Measurements from ENCODE around the gene ANKRD35. TPM values are rescaled to one million over a fixed set of nuclear protein-coding genes. Genes with fewer than 3 reads are reported as not detected.
"Not testable (repeated sequence)": the region's sequence is repeated elsewhere in the genome, so short reads cannot be mapped to it uniquely, and the experiment has no call there.

The ANKRD35 gene, protein sequence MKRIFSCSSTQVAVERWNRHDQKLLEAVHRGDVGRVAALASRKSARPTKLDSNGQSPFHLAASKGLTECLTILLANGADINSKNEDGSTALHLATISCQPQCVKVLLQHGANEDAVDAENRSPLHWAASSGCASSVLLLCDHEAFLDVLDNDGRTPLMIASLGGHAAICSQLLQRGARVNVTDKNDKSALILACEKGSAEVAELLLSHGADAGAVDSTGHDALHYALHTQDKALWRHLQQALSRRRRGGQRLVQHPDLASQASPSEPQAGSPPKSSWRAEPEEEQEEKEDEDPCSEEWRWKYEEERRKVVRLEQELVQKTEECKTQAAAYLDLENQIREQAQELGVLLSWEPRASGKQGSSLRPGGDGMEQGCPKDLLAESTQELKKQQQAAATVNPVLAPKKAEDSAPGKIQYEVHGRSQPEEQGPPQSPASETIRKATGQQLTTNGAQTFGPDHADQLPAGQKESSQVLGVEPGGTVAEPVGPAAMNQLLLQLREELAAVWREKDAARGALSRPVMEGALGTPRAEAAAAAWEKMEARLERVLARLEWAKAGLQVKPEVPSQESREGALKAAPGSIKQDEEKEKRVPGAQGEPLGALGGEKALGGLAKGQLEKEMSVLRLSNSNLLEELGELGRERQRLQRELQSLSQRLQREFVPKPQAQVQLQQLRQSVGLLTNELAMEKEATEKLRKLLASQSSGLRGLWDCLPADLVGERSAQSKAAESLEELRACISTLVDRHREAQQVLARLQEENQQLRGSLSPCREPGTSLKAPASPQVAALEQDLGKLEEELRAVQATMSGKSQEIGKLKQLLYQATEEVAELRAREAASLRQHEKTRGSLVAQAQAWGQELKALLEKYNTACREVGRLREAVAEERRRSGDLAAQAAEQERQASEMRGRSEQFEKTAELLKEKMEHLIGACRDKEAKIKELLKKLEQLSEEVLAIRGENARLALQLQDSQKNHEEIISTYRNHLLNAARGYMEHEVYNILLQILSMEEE
- not detected in 2 replicates for total RNA-seq (2014; rRNA removed; shearing (Covaris generic))

DNA sequence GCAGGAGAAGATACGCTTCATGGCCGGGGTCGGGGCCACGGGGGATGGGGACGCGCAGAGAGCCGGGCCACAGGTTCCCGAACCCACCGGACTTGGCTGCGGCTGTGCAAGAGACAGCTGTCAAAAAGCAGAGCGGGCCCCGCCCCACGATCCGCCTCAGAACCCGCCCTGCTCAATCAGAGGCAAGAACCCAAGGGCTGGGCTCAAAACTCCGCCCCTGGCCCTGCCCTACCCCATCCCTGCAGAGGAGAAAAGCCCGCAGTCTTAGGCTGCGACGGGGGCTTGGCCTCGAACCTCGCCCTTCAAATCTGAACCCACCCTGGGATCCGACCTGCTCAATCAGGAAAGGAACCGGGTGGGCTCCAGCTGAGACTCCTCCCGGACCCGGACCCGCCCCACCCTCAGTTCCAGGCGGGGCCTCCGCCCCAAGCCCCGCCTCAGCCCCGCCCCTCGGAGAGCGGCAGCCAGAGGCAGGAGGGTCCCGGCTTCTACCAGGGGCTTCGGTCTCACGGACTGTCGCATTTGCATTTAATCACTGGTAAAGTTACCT, at the start of gene ANKRD35:
TSS of gene ANKRD35 (minus strand) at position 129 of the 550 bp plus-strand sequence. CDS start at position 21, 108 bp downstream.
- DNase-seq (ENCODE audit: low spot score), result peak; percentile 76

DNA sequence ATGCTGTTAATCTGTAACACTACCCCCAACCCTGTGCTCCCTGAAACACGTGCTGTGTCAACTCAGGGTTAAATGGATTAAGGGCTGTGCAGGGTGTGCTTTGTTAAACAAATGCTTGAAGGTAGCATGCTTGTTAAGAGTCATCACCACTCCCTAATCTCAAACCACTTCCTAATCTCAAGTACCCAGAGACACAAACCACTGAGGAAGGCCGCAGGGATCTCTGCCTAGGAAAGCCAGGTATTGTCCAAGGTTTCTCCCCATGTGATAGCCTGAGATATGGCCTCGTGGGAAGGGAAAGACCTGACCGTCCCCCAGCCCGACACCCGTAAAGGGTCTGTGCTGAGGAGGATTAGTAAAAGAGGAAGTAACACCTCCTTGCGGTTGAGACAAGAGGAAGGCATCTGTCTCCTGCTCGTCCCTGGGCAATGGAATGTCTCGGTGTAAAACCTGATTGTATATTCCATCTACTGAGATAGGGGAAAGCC, 46.9 kb upstream of the ANKRD35 start:
- not testable (repeated sequence) for DNase-seq (ENCODE audit: low spot score)

DNA sequence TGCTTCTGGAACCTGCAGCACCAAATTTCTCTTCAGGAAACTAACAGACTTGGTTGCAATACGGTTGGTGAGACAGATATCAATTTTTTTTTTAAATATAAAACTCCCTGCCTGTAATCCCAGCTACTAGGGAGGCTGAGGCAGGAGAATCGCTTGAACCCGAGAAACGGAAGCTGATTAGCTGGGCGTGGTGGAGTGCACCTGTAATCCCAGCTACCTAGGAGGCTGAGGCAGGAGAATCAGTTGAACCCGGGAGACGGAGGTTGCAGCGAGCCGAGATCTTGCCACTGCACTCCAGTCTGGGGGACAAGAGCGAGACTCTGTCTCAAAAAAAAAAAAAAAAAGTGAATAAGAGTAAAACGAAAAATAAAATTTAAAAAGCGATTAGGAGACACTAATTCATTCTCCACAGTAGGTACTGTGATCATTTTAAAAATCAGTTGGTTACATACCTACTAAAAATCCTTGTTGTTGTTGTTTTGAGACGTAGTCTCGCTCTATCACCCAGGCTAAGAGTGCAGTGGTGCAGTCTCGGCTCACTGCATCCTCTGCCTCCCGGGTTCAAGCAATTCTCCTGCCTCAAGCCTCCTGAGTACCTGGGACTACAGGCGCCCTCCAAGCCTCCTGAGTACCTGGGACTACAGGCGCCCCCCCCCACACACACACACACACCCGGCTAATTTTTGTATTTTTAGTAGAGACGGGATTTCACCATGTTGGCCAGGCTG, 42.4 kb upstream of the ANKRD35 start:
- DNase-seq (ENCODE audit: low spot score), result peak; percentile 14

DNA sequence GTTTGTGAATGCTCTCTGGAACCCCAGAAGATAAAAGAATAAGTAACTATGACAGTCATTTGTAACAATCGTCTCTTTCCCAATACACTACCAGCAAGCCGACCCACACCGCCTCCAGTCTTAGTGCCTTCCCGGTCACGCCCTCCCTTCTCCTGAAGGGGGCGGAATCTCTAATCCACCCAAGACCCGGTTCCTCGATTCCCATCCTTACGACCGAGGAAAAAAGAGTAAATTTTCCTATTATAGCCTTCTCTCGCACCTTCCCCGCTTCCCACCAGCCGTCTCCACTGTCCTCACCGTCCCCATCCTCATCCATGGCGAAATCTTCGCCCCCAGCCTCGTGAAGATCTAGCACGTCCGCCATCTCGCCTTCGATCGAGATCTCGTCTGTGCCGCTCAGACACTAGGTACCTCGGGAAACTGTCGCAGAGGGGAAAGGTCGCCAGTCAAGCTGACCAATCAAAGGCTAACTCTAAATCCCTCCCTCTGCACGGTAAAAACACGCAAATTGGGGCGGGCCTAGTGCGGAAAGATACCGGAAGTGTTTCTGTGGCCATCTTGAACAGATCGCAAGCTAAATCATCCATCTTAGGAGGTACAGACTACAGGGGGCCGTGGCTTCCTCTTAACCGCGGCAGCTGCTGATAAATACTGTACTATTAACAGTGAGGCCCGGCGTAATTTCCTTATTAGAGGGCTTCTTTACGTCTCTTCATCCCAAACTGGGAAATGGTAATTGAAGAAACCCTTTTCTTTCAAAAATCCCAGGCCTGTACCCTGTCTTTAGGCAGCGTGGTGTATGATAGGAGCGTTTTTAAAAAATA, 41.6 kb upstream of the ANKRD35 start, which contains the start of gene RBM8A:
TSS of gene RBM8A (minus strand) at position 422 of the 824 bp plus-strand sequence. CDS start at position 364, 58 bp downstream.
- DNase-seq (ENCODE audit: low spot score), result peak; percentile 100

DNA sequence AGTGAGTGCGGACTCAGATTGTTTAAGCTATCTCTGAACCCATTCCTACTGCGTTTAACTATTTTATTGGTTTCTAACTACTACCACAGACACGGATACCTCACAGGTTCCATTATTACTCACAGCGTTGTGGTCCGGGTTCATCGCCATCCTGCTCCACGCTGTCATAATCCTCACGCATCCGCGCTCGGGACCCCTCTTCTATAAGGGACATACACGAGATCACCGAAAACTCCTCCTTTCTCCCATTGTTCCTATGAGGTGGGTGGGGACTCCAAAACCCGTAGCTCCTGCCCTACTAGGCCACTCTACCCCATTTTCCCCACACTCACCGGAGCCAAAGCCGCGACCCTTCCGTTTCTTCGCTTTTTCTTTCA, 41.0 kb upstream of the ANKRD35 start:
- no peak for DNase-seq (ENCODE audit: low spot score)

DNA sequence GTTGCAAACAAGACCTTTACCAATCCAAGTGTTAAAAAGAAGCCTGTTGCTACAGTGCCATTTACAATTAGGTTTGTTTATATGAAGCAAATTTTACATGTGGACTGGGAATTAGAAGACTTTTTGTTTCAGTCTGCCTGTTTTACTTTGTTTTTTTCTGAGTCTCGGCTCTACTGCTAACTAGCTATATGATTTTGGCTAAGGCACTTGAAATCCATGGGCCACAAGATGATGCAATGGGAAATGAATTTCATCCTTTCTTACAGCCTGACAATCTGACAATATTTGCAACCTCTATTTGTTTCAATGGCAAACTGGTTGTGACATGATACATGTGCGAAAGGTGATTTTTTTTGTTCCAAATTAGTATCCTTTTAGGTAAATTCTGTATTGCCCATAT, 36.6 kb upstream of the ANKRD35 start:
- DNase-seq (ENCODE audit: low spot score), result no peak

DNA sequence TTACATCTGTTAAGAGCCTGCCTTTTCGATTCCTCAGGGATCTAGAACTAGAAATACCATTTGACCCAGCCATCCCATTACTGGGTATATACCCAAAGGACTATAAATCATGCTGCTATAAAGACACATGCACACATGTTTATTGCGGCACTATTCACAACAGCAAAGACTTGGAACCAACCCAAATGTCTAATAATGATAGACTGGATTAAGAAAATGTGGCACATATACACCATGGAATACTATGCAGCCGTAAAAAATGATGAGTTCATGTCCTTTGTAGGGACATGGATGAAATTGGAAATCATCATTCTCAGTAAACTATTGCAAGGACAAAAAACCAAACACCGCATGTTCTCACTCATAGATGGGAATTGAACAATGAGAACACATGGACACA, 34.6 kb upstream of the ANKRD35 start:
- DNase-seq (ENCODE audit: low spot score), result not testable (repeated sequence)

DNA sequence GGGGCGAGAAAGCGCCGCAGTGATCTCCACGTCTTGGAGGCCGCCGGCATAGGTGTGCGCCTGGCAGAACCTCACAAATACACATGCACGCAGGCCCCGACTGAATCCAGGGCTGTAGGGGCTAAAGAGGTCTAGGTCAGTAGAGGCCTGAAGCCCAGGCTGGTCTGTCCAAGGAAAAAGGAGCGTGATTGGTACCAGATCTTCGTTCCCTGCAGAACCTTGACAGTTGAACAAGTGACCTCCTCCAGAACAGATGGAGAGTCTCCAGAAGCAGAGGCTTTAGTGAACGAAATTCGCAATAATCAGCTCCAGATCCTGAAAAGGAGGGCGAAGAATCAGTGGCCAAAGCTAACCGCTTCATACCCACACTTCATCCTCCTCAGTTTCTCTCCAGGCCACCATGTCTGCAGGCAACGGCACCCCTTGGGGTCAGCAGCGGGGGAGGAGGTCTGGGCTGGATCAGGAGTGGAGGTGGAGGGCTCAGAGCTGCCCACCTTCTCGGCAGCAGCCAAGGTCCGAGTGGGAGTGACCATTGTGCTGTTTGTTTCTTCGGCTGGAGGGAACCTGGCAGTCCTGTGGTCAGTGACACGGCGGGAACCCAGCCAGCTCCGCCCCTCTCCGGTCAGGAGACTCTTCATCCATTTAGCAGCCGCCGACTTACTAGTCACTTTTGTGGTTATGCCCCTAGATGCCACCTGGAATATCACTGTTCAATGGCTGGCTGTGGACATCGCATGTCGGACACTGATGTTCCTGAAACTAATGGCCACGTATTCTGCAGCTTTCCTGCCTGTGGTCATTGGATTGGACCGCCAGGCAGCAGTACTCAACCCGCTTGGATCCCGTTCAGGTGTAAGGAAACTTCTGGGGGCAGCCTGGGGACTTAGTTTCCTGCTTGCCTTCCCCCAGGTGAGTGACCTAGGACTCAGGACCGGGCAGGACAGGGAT, 33.6 kb upstream of the ANKRD35 start:
- peak; percentile 90 for DNase-seq (ENCODE audit: low spot score)

DNA sequence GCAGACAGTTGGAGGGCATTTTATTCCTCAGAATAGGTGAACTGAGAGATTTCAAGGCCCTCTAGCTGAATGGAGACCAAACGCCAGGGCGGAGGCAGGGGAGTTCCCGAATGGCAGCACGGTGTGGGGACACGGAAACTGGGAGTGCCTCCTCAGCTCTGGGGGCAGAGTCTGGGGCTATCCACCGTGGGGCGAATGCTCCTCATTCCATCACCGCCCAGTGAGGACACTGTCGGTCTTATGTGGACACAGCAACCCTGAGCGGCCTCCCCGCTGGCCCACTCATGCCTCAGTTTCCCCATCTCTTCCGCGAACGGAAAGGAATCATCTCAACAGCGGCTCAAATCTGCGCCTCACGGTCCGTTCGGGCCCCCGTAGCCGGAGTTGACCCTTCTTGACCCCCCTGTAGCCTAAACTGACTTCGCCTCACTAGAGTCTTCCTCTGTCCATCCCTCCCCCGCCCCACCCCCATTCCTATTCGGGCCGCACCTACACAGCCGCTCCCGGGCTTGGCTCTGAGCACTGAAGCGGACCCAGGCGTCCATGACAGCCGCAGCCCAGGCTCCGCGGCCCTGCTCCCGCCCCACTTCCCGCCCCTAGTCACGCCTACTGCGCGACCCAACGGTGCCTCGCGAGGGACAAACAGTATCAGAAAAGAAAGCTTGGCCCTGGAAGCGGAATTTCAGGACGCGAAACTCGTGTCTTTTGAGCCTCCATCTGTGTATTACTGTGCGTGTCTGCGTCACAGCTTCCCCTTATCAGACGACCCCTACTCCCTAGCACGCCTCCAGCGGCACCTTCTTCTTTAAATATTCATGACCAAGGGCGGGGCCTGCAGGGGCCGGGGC, 32.7 kb upstream of the ANKRD35 start, which contains the start of gene PEX11B:
TSS of gene PEX11B (minus strand) at position 574 of the 848 bp plus-strand sequence. CDS start at position 545, 29 bp downstream.
- DNase-seq (ENCODE audit: low spot score), result peak; percentile 81

DNA sequence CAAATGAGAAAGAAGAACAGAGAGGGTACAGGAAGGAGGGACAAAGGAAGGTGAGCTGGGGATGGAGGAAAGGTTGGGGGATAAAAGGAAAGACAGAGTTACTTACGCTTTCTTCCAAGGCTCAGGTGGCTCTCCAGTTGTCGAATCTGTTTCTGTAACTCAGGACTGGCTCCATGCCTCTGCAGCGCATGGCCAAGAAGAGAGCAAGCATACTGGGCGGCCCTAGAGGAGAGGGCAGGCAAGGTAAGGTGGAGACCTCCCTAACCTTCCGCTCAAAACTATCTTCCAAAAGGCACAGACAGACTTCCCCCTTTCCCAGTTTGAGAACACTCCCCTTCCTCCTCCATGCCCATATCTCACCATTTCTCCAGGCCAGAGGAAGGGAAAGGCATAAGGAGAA, 31.9 kb upstream of the ANKRD35 start:
- DNase-seq (ENCODE audit: low spot score), result no peak

DNA sequence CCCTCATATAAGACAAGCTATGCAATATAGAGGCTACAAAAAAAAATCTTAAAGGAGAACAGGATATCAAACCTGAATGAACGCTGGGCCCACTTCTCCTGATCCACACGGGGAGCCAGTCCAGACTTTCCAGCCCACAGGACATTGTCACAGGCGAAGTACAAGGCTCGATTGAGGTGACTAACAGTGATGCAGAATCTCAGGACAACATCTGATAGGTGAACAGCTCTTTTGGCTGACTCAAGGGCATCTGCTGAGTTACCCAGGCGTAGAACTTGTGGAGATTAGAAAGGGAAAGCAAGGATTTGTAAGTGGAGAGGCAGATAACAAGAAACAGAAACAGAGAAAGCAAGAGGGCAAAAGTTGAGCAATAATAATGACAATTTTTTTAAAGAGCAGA, 31.1 kb upstream of the ANKRD35 start:
- no peak for DNase-seq (ENCODE audit: low spot score)

DNA sequence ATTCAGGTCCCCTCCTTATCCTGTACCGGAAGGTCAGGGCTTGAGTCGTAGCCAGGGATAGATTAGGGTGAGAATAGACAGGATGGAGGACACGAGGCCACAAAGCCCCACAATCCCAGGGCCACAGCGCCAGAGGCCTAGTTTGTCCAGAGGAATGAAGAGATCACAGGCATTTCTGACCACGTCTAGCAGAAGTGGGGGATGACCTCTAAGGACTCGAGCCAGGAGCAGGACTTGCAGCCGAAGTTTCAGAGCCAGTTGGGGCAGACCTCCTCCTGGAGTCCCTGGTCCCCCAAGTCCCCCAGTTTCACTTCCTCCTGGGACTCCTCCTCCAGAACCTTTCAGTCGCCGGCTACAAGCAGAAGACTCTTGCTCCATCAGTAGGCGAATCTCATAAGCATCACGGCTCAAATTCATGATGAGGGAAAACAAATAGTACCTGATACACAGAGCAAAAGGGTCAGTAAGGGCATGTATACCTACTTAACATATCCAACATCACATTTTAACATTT, 26.5 kb upstream of the ANKRD35 start:
- DNase-seq (ENCODE audit: low spot score), result no peak

DNA sequence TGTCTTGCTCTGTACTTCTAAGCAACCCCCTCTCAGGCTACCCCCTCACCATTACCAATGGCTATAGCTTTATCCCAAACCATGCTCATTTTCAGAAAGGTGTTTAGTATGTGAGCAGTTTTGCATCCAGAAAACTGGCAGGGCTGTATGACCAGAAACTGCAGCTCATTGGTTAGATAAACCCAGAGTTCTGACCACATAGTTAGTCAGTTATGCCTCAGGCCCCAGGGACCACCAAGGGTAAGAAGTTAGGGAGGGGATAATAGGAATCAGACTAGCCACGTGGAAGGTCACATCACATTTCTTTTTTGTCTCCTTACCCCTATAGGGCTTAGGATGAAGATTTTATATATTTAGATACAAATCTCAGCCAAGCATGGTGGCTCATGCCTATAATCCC, 23.0 kb upstream of the ANKRD35 start:
- no peak for DNase-seq (ENCODE audit: low spot score)

DNA sequence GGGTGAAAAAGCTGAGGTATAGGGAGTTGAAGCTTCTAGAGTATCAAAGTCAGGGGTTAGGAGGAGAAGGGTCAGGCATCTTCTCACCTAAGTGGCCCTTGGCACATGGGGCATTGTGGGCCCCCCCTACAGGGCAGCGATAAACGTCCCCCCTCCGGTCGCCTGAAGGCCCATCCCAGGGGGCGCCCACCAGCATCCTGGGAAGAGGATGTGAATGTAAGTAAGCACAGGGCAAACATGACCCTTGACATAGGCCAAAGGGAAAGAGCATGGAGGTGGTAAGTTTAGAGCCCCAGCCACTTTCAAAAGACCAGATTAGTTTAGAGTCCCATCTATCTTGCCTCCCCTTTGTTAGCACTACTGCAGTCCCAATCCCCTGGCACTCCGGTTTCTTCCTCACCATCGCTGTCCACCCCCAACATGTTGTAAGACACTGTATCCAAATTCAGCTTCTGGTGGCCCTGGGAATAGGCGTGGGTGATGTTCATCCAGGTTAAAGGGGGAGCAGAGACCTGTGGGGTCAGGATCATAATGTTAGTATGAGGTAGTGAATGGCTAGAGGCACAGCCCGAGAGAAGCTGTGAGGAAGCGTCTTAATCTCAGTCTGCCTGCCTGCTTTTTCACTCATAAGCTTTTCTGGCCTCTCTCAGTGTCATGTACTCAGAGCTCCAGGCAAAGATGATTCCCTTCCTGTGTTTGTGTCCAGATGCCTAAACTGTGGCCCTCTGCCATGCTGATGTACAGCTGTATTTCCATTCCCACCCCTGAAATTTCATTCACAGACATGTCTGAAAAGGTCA, 21.5 kb upstream of the ANKRD35 start:
- no peak for DNase-seq (ENCODE audit: low spot score)

DNA sequence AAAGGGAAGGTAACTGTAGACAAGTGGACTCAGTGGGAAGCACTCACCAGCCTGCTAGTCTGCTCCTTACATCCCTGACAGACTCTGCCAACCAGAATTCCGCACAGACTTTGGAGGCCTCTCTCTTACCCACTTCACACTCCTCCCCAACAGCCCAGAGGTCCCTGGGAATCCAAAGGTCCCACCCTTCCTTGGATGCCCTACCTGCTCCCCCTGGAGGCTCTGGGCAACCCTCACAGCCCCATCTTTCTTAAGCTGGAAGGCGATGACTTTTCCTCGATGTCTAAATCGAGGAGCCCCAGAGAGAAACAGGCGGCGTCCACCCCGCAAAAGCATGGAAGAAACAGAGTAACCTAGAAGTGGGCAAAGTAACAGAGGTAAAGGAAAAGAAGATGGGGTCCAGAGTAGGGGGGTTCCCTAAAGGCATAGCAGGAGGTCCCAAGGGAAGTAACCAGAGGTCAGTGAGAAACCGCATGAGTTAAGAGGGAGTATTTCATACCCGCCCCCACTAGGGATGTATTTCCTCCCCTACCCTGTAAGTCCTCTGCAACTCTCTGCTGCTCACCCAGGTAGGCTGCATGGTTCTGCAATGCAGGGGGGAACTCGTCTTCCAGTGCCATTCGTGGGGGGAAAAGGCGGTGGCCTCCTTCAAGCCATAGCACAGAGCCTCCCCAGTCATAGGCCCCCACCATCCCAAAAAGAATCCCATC, 15.8 kb upstream of the ANKRD35 start:
- DNase-seq (ENCODE audit: low spot score), result no peak

DNA sequence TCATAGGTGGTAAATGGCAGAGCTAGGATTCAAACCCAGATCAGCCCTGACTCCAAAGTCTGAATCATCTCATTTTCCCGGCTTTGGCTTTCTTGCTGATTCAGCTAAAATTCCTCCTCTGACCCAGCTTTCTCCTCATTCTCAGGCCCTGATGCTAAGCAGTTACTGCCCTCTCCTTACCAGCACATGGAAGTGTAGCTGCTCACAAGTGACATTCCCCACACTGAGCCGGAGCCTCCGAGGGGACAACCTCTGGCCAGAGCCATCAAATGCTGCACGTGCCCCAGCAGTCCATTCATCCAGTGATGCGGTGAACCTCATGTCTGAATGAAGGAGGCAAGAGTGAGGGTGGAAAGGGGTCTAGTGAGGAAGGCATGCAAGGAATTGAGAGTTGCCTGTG, 13.1 kb upstream of the ANKRD35 start:
- no peak for DNase-seq (ENCODE audit: low spot score)
